ENCODE results near the gene FHL3.
A peak's percentile ranks its signal among the peaks of the same experiment; 100 is the strongest.

Gene FHL3

GRCh38 chr1:38014724-38015424 is 9.6 kb upstream of the FHL3 start:
- DNase-seq (ENCODE audit: low read depth, low spot score), result no peak

GRCh38 chr1:38014171-38014570 is 8.9 kb upstream of the FHL3 start:
- no peak for DNase-seq (ENCODE audit: low read depth, low spot score)

- DNase-seq (ENCODE audit: low read depth, low spot score), result no peak
Observed at GRCh38 chr1:38013227-38013622, 7.9 kb upstream of the FHL3 start.

- DNase-seq (ENCODE audit: low read depth, low spot score), result peak; percentile 99
Observed at GRCh38 chr1:38012363-38013226, 7.3 kb upstream of the FHL3 start, which contains the start of gene UTP11. UTP11 (plus strand) TSS chr1:38012734; CDS start chr1:38012803, 69 bp downstream.

GRCh38 chr1:38009841-38010180 is 4.5 kb upstream of the FHL3 start:
- no peak for DNase-seq (ENCODE audit: low read depth, low spot score)

GRCh38 chr1:38009088-38009840 is 4.0 kb upstream of the FHL3 start:
- DNase-seq (ENCODE audit: low read depth, low spot score), result peak; percentile 58

- DNase-seq (ENCODE audit: low read depth, low spot score), result no peak
Observed at GRCh38 chr1:38006008-38006828, 904 bp upstream of the FHL3 start.

GRCh38 chr1:38004284-38005108 is 818 bp downstream of the FHL3 start:
- DNase-seq (ENCODE audit: low read depth, low spot score), result peak; percentile 45

GRCh38 chr1:38003261-38004250 is 1.8 kb downstream of the FHL3 start:
- DNase-seq (ENCODE audit: low read depth, low spot score), result peak; percentile 72

GRCh38 chr1:38000529-38001455 is 4.5 kb downstream of the FHL3 start:
- peak; percentile 94 for DNase-seq (ENCODE audit: low read depth, low spot score)

GRCh38 chr1:38000233-38000528 is 5.1 kb downstream of the FHL3 start:
- DNase-seq (ENCODE audit: low read depth, low spot score), result no peak

GRCh38 chr1:37999430-38000232 is 5.7 kb downstream of the FHL3 start:
- peak; percentile 72 for DNase-seq (ENCODE audit: low read depth, low spot score)

GRCh38 chr1:37998913-37999429 is 6.3 kb downstream of the FHL3 start:
- DNase-seq (ENCODE audit: low read depth, low spot score), result no peak

- no peak for DNase-seq (ENCODE audit: low read depth, low spot score)
Observed at GRCh38 chr1:37998089-37998808, 7.1 kb downstream of the FHL3 start.

GRCh38 chr1:37997256-37998088 is 7.8 kb downstream of the FHL3 start:
- no peak for DNase-seq (ENCODE audit: low read depth, low spot score)

Measured in astrocyte of the hippocampus (primary cell).